PC-3 (cell line): Measurements from ENCODE around the gene RBKS. TPM values are rescaled to one million over a fixed set of nuclear protein-coding genes. Genes with fewer than 3 reads are reported as not detected.

Source experiments
- ATAC-seq: fragments of 200-7000 bp; cut with Tn5 transposase; 2 replicates; pipeline ENCODE4 v1.9.1; 2020; ENCODE audit warnings: mild to moderate bottlenecking, moderate library complexity
- BruUV-seq: library from RNA; stranded (reverse); fragments of 400-500 nt; replicated peaks from 2 replicates; lab custom pipeline; 2021; lab: Mats Ljungman, UMichigan
- CTCF ChIA-PET: fragments of 300-600 bp; sonication (Branson Sonifier 250); formaldehyde crosslinking; loops from one replicate; lab custom pipeline; 2022; ENCODE audit warnings: antibody characterized with exemption; lab: Charles Lee
- POLR2A ChIA-PET: fragments of 300-600 bp; sonication (Branson Sonifier 250); formaldehyde crosslinking; loops from one replicate; lab custom pipeline; 2022; ENCODE audit warnings: antibody characterized with exemption; ENCODE audit not compliant: unreplicated experiment; lab: Charles Lee
- DNase-seq: peaks from one replicate; pipeline ENCODE4 v3.0.0-alpha.2; 2015
- H2AFZ ChIP-seq: fragments of 300-600 bp; sonication (generic); 2 replicates; pipeline ENCODE4 v1.6.0; 2016; ENCODE audit warnings: antibody characterized with exemption, low read length
- H3F3A ChIP-seq: fragments of 300-600 bp; sonication (generic); one replicate; pipeline ENCODE4 v1.6.0; 2017; ENCODE audit warnings: antibody characterized with exemption, low read length, control low read depth, mild to moderate bottlenecking; ENCODE audit not compliant: unreplicated experiment
- H3K27ac ChIP-seq: fragments of 300-600 bp; sonication (generic); 2 replicates; pipeline ENCODE4 v1.5.1; 2016; ENCODE audit warnings: mild to moderate bottlenecking, low read length
- H3K27me3 ChIP-seq: fragments of 300-600 bp; sonication (generic); 2 replicates; pipeline ENCODE4 v1.6.1; 2016; ENCODE audit warnings: low read length, mixed read lengths
- H3K36me3 ChIP-seq: fragments of 300-600 bp; sonication (generic); 2 replicates; pipeline ENCODE4 v1.6.1; 2016; ENCODE audit warnings: low read depth, mixed run types, low read length, mixed read lengths
- H3K4me1 ChIP-seq: fragments of 300-600 bp; sonication (generic); 2 replicates; pipeline ENCODE4 v1.5.1; 2016; ENCODE audit warnings: low read length; ENCODE audit not compliant: insufficient read depth
- H3K4me2 ChIP-seq: fragments of 300-600 bp; sonication (generic); 2 replicates; pipeline ENCODE4 v1.6.0; 2016; ENCODE audit warnings: low read length
- H3K4me3 ChIP-seq: fragments of 300-600 bp; sonication (generic); 2 replicates; pipeline ENCODE4 v1.5.1; 2016; ENCODE audit warnings: mild to moderate bottlenecking, low read length, mixed read lengths
- H3K79me2 ChIP-seq: fragments of 300-600 bp; sonication (generic); 2 replicates; pipeline ENCODE4 v1.6.1; 2017; ENCODE audit warnings: low read length, mixed read lengths
- H3K9ac ChIP-seq: fragments of 300-600 bp; sonication (generic); 2 replicates; pipeline ENCODE4 v1.6.0; 2016; ENCODE audit warnings: mild to moderate bottlenecking, low read length
- H3K9me2 ChIP-seq: fragments of 300-600 bp; sonication (generic); replicated peaks from 2 replicates; pipeline ENCODE4 v1.6.1; 2016; ENCODE audit warnings: mixed run types, low read length, mixed read lengths
- H3K9me3 ChIP-seq: fragments of 300-600 bp; sonication (generic); 2 replicates; pipeline ENCODE4 v1.6.1; 2016; ENCODE audit warnings: low read length, mixed read lengths
- H4K20me1 ChIP-seq: fragments of 300-600 bp; sonication (generic); 2 replicates; pipeline ENCODE4 v1.6.1; 2016; ENCODE audit warnings: low read length, mixed read lengths
- EZH2 ChIP-seq: fragments of 300-600 bp; sonication (generic); IDR thresholded peaks from one replicate; pipeline ENCODE4 v1.6.1; 2017; ENCODE audit warnings: antibody characterized with exemption, mild to moderate bottlenecking, low read length; ENCODE audit not compliant: unreplicated experiment
- EZH2phosphoT487 ChIP-seq: fragments of 300-600 bp; sonication (generic); IDR thresholded peaks from 2 replicates; pipeline ENCODE4 v1.6.1; 2018; ENCODE audit warnings: mild to moderate bottlenecking, antibody characterized with exemption, low read length, borderline replicate concordance
- intact Hi-C: fragments of 100-400 bp; cut with micrococcal nuclease; formaldehyde crosslinking; loops from 2 replicates; pipeline ENCODE4 v1.9.0; 2023
- total RNA-seq: library from RNA; depleted of rRNA; stranded (reverse); fragments of >200 nt; gene quantifications from 2 replicates; pipeline ENCODE4 v1.2.3, GENCODE V29; 2014; rRNA removed
- TF ChIP-seq, protein P1 (sequence below): fragments of 300-600 bp; sonication (generic); conservative IDR thresholded peaks from 2 replicates; pipeline ENCODE4 v1.5.1; 2017; ENCODE audit warnings: antibody characterized with exemption, low read depth, mild to moderate bottlenecking, low read length

RBKS gene
- total RNA-seq, 1 experiment from 2014 or later: 1.8 TPM

DNA sequence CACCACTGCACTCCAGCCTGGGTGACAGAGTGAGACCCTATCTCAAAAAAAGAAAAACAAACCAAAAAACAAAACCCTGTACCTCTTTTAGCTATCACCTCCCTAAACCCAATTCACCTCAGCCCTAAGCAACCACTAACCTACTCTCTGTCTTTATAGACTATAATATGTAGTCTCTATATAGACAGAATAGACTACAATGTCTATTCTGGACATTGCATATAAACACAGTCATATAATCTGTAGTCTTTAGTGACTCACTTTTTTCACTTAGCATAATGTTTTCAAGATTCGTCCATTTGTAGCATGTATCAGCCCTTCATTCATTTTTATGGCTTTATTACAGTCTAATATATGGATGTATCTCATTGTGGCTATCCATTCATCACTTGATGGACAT, 155.9 kb downstream of the RBKS start:
- Histone ChIP-seq H3K9ac (no peak overlapping the region), H3K36me3 (no peaks in the 10 kb centered on the region), H3K4me2 (no peak overlapping the region), H3K4me3 (no peak overlapping the region), H3K27ac (no peak overlapping the region), H4K20me1 (no peaks in the 10 kb centered on the region), H3K27me3 (no peaks in the 10 kb centered on the region), H3K4me1 (peaks cover 6% of the 10 kb centered on the region; the same call in 1 of the 2 replicates), H3K9me3 (no peaks in the 10 kb centered on the region), H2AFZ (no peak overlapping the region), H3K9me2 (no peaks in the 10 kb centered on the region), H3F3A (no peaks in the 10 kb centered on the region), H3K79me2 (no peaks in the 10 kb centered on the region)
- intact Hi-C loops: no loop called here
- DNase-seq (no peak), ATAC-seq (no peak)
- POLR2A ChIA-PET: no interaction called here
- no TSS peak for BruUV-seq
- CTCF ChIA-PET: no interaction called here
- no peak for TF ChIP-seq EZH2phosphoT487
- TF ChIP-seq, protein P1, sequence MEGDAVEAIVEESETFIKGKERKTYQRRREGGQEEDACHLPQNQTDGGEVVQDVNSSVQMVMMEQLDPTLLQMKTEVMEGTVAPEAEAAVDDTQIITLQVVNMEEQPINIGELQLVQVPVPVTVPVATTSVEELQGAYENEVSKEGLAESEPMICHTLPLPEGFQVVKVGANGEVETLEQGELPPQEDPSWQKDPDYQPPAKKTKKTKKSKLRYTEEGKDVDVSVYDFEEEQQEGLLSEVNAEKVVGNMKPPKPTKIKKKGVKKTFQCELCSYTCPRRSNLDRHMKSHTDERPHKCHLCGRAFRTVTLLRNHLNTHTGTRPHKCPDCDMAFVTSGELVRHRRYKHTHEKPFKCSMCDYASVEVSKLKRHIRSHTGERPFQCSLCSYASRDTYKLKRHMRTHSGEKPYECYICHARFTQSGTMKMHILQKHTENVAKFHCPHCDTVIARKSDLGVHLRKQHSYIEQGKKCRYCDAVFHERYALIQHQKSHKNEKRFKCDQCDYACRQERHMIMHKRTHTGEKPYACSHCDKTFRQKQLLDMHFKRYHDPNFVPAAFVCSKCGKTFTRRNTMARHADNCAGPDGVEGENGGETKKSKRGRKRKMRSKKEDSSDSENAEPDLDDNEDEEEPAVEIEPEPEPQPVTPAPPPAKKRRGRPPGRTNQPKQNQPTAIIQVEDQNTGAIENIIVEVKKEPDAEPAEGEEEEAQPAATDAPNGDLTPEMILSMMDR: no peak
- TF ChIP-seq EZH2: no peak

Other genes with a start within 250 kb of the RBKS start
- 23.4 and 27.2 TPM in 2 replicates for gene SUPT7L, start 226.8 kb downstream of the RBKS start, total RNA-seq
- gene SLC4A1AP, start 226.5 kb downstream of the RBKS start, total RNA-seq: 29.1 and 30.3 TPM in 2 replicates
- gene MRPL33, start 118.7 kb downstream of the RBKS start, total RNA-seq: 95.7 and 110 TPM in 2 replicates
- gene BABAM2, start 342 bp upstream of the RBKS start, total RNA-seq: 16.3 and 17.9 TPM in 2 replicates